Stimulated activated naive CD8-positive, alpha-beta T cell treated with anti-CD3 and anti-CD28 coated beads, Interleukin-15, Interleukin-2, amounts not matched to agents 100 ng/mL and 50 ng/mL, for 24 hours (primary cell): Measurements from ENCODE around the gene TAF15.
A peak's percentile ranks its signal among the peaks of the same experiment; 100 is the strongest.

Source experiments
- H3K27ac Mint-ChIP-seq: one replicate; pipeline ENCODE4 v1.8.0; 2021; ENCODE audit warnings: mild to moderate bottlenecking, mixed read lengths
- H3K27me3 Mint-ChIP-seq: one replicate; pipeline ENCODE4 v1.8.0; 2021; ENCODE audit warnings: mixed read lengths
- H3K36me3 Mint-ChIP-seq: one replicate; pipeline ENCODE4 v1.8.0; 2021; ENCODE audit warnings: low read depth, mixed read lengths
- H3K4me1 Mint-ChIP-seq: one replicate; pipeline ENCODE4 v1.8.0; 2021; ENCODE audit warnings: low read depth, mixed read lengths
- H3K4me3 Mint-ChIP-seq: one replicate; pipeline ENCODE4 v1.8.0; 2021; ENCODE audit warnings: mild to moderate bottlenecking, mixed read lengths
- H3K9me3 Mint-ChIP-seq: one replicate; pipeline ENCODE4 v1.8.0; 2021; ENCODE audit warnings: mixed read lengths

The TAF15 gene

DNA sequence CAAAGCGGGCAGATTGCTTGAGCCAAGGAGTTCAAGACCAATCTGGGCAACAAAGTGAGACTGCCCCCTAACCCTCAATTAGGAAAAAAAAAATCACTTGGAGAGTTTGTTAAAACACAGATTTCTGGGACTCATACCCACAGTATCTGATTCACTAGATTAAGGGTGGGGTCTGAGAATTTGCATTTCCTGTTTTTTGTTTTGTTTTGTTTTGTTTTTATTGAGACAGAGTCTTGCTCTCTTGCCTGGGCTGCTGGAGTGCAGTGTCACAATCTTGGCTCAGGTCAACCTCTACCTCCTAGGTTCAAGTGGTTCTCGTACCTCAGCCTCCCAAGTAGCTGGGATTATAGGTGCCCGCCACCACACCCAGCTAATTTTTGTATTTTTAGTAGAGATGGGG lies 58.3 kb downstream of the TAF15 start:
- peaks cover 5% of the 10 kb centered on the region for H3K36me3 Mint-ChIP-seq
- no peak overlapping the region for H3K4me3 Mint-ChIP-seq
- no peak overlapping the region for H3K27ac Mint-ChIP-seq
- no peaks in the 10 kb centered on the region for H3K9me3 Mint-ChIP-seq
- H3K4me1 Mint-ChIP-seq: peaks cover 31% of the 10 kb centered on the region
- no peaks in the 10 kb centered on the region for H3K27me3 Mint-ChIP-seq

DNA sequence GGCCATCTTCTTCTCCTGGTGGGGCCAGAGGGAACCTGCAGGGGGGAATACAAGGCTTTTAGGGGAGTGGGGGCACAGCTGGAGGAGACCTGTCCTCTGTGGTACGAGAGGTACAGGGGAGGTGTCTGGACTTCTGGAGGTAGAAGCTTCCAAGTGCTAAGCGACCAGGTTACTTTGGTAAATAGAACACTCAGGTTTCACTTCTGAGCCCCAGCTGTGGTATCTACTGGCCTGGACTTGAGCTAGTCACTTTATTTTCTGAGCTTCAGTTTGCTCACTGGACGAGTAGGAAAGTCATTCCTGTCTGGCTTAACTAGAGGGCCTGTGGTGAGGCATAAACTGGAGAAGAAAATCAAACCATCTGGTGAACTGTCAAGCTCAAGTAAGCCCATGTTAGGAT lies 59.5 kb downstream of the TAF15 start, which contains the start of gene HEATR9:
Gene HEATR9, minus strand, starts transcription at position 155 of the 400 bp plus-strand sequence. Its CDS starts 149 bp downstream, at position 6.
- H3K4me1 Mint-ChIP-seq: peaks cover 33% of the 10 kb centered on the region
- no peak within 1 kb of the TSS for H3K27ac Mint-ChIP-seq
- no peaks in the 10 kb centered on the region for H3K27me3 Mint-ChIP-seq
- H3K36me3 Mint-ChIP-seq: peaks cover 6% of the 10 kb centered on the region
- H3K4me3 Mint-ChIP-seq: no peak within 1 kb of the TSS
- no peaks in the 10 kb centered on the region for H3K9me3 Mint-ChIP-seq

- H3K4me3 Mint-ChIP-seq: no peak overlapping the region
- no peak overlapping the region for H3K27ac Mint-ChIP-seq
- no peaks in the 10 kb centered on the region for H3K27me3 Mint-ChIP-seq
- H3K36me3 Mint-ChIP-seq: peaks cover 6% of the 10 kb centered on the region
- peaks cover 31% of the 10 kb centered on the region for H3K4me1 Mint-ChIP-seq
- H3K9me3 Mint-ChIP-seq: no peaks in the 10 kb centered on the region
Observed at GRCh38 chr17:35870906-35871819, 61.9 kb downstream of the TAF15 start.

DNA sequence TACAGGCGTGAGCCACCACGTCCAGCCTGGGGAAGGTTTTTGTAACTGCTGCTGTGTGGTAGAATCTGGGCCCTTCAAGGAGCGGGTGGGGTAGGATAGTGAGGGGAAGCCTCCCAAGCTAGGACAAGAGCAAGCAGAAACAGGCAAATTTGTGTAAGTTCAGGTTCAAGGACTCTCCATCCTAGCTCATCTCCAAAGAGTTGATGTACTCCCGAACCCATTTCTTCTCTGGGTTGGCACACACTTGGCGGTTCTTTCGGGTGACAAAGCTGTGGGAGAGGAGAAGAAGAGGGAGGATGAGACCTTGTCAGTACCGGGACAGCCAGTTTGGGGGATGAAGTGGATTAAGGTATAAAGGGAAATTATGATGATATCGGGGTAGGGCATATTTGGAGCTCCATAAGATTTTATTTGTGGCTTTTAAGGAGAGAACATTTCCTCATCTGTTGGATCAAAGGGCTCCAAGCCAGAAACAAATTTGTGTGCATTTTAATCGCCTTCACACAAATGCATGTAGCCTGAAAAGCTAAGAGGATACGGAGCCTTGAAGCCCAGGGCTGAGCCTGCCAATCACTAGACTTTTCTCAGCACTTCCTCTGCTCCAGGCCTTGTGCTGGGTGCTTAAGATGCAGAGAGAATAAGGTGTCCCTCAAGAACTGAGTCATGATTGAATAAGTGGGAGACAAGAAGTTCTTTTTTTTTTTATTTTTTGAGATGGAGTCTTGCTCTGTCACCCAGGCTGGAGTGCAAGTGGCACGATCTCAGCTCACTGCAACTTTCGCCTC lies 63.1 kb downstream of the TAF15 start:
- Mint-ChIP-seq H3K27ac (peak overlapping the region; percentile 40), H3K4me1 (peaks cover 35% of the 10 kb centered on the region), H3K27me3 (no peaks in the 10 kb centered on the region), H3K36me3 (peaks cover 6% of the 10 kb centered on the region), H3K9me3 (no peaks in the 10 kb centered on the region), H3K4me3 (no peak overlapping the region)

GRCh38 chr17:35875072-35875799 lies 66.0 kb downstream of the TAF15 start:
- peaks cover 61% of the 10 kb centered on the region for H3K4me1 Mint-ChIP-seq
- H3K4me3 Mint-ChIP-seq: peak overlapping the region; percentile 51
- peaks cover 11% of the 10 kb centered on the region for H3K36me3 Mint-ChIP-seq
- no peaks in the 10 kb centered on the region for H3K9me3 Mint-ChIP-seq
- H3K27ac Mint-ChIP-seq: peak overlapping the region; percentile 60
- no peaks in the 10 kb centered on the region for H3K27me3 Mint-ChIP-seq

GRCh38 chr17:35875800-35876139 lies 66.5 kb downstream of the TAF15 start:
- H3K27ac Mint-ChIP-seq: peak overlapping the region; percentile 60
- peaks cover 11% of the 10 kb centered on the region for H3K36me3 Mint-ChIP-seq
- H3K9me3 Mint-ChIP-seq: no peaks in the 10 kb centered on the region
- H3K4me3 Mint-ChIP-seq: peak overlapping the region; percentile 51
- no peaks in the 10 kb centered on the region for H3K27me3 Mint-ChIP-seq
- peaks cover 67% of the 10 kb centered on the region for H3K4me1 Mint-ChIP-seq

- no peaks in the 10 kb centered on the region for H3K27me3 Mint-ChIP-seq
- peaks cover 11% of the 10 kb centered on the region for H3K36me3 Mint-ChIP-seq
- H3K4me1 Mint-ChIP-seq: peaks cover 66% of the 10 kb centered on the region
- H3K9me3 Mint-ChIP-seq: no peaks in the 10 kb centered on the region
- H3K27ac Mint-ChIP-seq: peak overlapping the region; percentile 31
- H3K4me3 Mint-ChIP-seq: peak overlapping the region; percentile 15
Observed at GRCh38 chr17:35876534-35876933, 67.2 kb downstream of the TAF15 start.

DNA sequence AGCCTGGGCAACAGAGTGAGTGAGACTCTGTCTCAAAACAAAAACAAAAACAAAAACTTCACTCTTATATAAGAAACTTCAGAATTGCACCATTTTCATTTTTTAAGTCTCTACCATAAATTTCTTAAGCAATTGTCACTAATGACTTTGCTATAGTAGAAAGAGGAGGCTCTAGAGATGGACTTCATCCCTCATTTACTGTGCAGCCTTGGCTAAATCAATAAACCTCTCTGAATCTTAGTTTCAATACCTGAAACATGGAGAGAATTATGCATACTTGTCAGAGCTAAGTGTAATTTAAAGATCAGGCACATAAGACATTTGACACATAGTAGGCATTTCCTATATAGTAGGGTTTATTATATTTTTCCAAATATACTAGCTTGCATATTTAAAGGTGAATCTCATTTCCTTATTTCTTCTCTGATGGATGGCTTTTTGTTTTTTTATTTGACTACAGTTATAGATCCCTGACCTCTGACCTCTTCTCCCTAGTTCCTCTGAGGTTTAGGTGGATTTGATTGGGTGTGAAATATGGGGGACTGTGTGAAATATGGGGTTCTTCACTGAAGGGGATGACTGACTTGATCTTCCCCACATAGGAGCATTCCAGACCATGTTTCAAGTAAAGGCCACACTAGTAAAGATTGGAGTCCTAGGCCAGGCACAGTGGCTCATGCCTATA lies 68.2 kb downstream of the TAF15 start:
- Mint-ChIP-seq H3K27ac (peak overlapping the region; percentile 46), H3K27me3 (no peaks in the 10 kb centered on the region), H3K4me1 (peaks cover 65% of the 10 kb centered on the region), H3K36me3 (peaks cover 6% of the 10 kb centered on the region), H3K9me3 (no peaks in the 10 kb centered on the region), H3K4me3 (peak overlapping the region; percentile 27)

DNA sequence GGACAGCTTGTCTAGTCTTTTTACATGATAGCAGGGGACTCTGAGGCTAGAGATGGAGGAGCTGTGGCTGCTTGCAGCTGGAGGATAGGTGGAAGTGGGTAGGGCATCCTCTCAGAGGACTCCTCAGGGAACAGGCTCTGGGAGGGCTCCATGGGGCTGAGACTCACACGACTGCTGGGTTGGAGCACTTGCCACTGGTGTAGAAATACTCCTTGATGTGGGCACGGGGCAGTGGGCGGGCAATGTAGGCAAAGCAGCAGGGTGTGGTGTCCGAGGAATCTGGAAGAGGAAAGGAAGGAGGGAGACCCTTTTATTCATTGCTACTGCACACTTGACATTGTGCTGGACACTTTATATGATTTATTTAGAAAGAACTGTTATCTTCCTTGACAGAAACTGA lies 69.1 kb downstream of the TAF15 start:
- peak overlapping the region; percentile 84 for H3K4me3 Mint-ChIP-seq
- H3K27ac Mint-ChIP-seq: peak overlapping the region; percentile 85
- peaks cover 66% of the 10 kb centered on the region for H3K4me1 Mint-ChIP-seq
- peaks cover 5% of the 10 kb centered on the region for H3K36me3 Mint-ChIP-seq
- H3K27me3 Mint-ChIP-seq: no peaks in the 10 kb centered on the region
- H3K9me3 Mint-ChIP-seq: no peaks in the 10 kb centered on the region

- Mint-ChIP-seq H3K27ac (peak within 1 kb of the TSS; percentile 99), H3K4me1 (peaks cover 67% of the 10 kb centered on the region), H3K27me3 (no peaks in the 10 kb centered on the region), H3K36me3 (peaks cover 5% of the 10 kb centered on the region), H3K4me3 (peak within 1 kb of the TSS; percentile 84), H3K9me3 (no peaks in the 10 kb centered on the region)
Observed at GRCh38 chr17:35879773-35880654, 70.7 kb downstream of the TAF15 start, which contains the start of gene CCL5. CCL5 (minus strand) TSS chr17:35880360.

GRCh38 chr17:35889241-35889640 lies 80.0 kb downstream of the TAF15 start:
- peaks cover 62% of the 10 kb centered on the region for H3K4me1 Mint-ChIP-seq
- H3K27ac Mint-ChIP-seq: peak overlapping the region; percentile 76
- no peak overlapping the region for H3K4me3 Mint-ChIP-seq
- no peaks in the 10 kb centered on the region for H3K9me3 Mint-ChIP-seq
- no peaks in the 10 kb centered on the region for H3K36me3 Mint-ChIP-seq
- H3K27me3 Mint-ChIP-seq: no peaks in the 10 kb centered on the region

- Mint-ChIP-seq H3K4me1 (peaks cover 69% of the 10 kb centered on the region), H3K36me3 (no peaks in the 10 kb centered on the region), H3K9me3 (no peaks in the 10 kb centered on the region), H3K27me3 (no peaks in the 10 kb centered on the region), H3K27ac (peak overlapping the region; percentile 81), H3K4me3 (peak overlapping the region; percentile 36)
Observed at GRCh38 chr17:35889818-35890773, 80.8 kb downstream of the TAF15 start.

- H3K4me1 Mint-ChIP-seq: peaks cover 75% of the 10 kb centered on the region
- H3K27me3 Mint-ChIP-seq: no peaks in the 10 kb centered on the region
- no peaks in the 10 kb centered on the region for H3K36me3 Mint-ChIP-seq
- H3K4me3 Mint-ChIP-seq: peak overlapping the region; percentile 28
- H3K9me3 Mint-ChIP-seq: no peaks in the 10 kb centered on the region
- H3K27ac Mint-ChIP-seq: peak overlapping the region; percentile 81
Observed at GRCh38 chr17:35890774-35891155, 81.5 kb downstream of the TAF15 start.
